K562 (cell line): ENCODE measurements around the gene ADD3. TPM values are rescaled to one million over a fixed set of nuclear protein-coding genes. Genes with fewer than 3 reads are reported as not detected.

Experiments
- CHD1 ChIP-seq: fragments of 200-600 bp; sonication (generic); IDR thresholded peaks from one replicate; pipeline ENCODE4 v1.6.1; 2012; ENCODE audit warnings: mild to moderate bottlenecking, moderate library complexity, low read length, inconsistent platforms
- EHMT2 ChIP-seq: fragments of 450-650 bp; IDR thresholded peaks from 2 replicates; pipeline ENCODE4 v1.6.1; 2018; ENCODE audit warnings: antibody characterized with exemption
- GTF2E2 ChIP-seq: fragments of 200-800 bp; sonication (Bioruptor generic); IDR thresholded peaks from 2 replicates; pipeline ENCODE4 v1.6.1; 2016; ENCODE audit warnings: missing genetic modification characterization, missing compliant biosample characterization
- JUND ChIP-seq, 2 experiments: IDR thresholded peaks; 2 replicates in 1 of 2; 3 replicates in 1 of 2; pipeline ENCODE4 v1.6.1; 2011; ENCODE audit warnings: borderline replicate concordance in 2 of 2, low read depth in 2 of 2, low read length in 2 of 2, improper control_type of control experiment in 1 of 2, missing biosample characterization in 1 of 2, missing genetic modification characterization in 1 of 2, missing genetic modification reagents in 1 of 2
- RBM22 ChIP-seq: fragments of 200-400 bp; formaldehyde crosslinking; IDR thresholded peaks from 2 replicates; pipeline ENCODE4 v1.6.1; 2018; ENCODE audit warnings: low read length, low read depth; ENCODE audit not compliant: poor library complexity, severe bottlenecking
- SREBF2 ChIP-seq: sonication (generic); formaldehyde crosslinking; IDR thresholded peaks from 2 replicates; pipeline ENCODE4 v1.4.0; 2020; ENCODE audit warnings: mild to moderate bottlenecking, missing genetic modification reagents
- ZNF780A ChIP-seq: fragments of 250-450 bp; sonication (Bioruptor Pico); IDR thresholded peaks from 2 replicates; pipeline ENCODE4 v1.5.0; 2021; ENCODE audit warnings: mild to moderate bottlenecking
- polyA plus RNA-seq, 8 experiments: library from polyadenylated mRNA; depleted of rRNA in 4 of 8; stranded (reverse) in 5 of 8; unstranded in 3 of 8; fragments of >200 nt; fragmentation: Nextera tagmentation in 2 of 8; fragmentation: Illumina TruSeq in 1 of 8; extraction: Ambion mirVana in 2 of 8; extraction: Trizol in 1 of 8; gene quantifications; 2 replicates each; pipeline versions ENCODE4 v1.2.1 to v1.2.3, GENCODE V29; 2011 to 2014; ENCODE audit warnings: inconsistent platforms in 1 of 8, missing spikeins in 1 of 8
- total RNA-seq, 7 experiments: library from RNA; depleted of rRNA in 6 of 7; stranded (reverse); fragments of >200 nt in 6 of 7; fragmentation: Illumina TruSeq in 2 of 7; extraction: Trizol in 2 of 7; gene quantifications; 2 replicates each; pipeline versions ENCODE4 v1.2.1 to v1.2.3, GENCODE V29; 2011 to 2021; ENCODE audit warnings: low replicate concordance in 1 of 7
- TF ChIP-seq, protein P1 (sequence below): fragments of 200-800 bp; sonication (Bioruptor generic); IDR thresholded peaks from 2 replicates; pipeline ENCODE4 v1.6.1; 2016; ENCODE audit warnings: missing genetic modification characterization, missing compliant biosample characterization
- TF ChIP-seq, protein P2 (sequence below): sonication (generic); formaldehyde crosslinking; IDR thresholded peaks from 2 replicates; pipeline ENCODE4 v1.8.1; 2022; ENCODE audit warnings: missing genetic modification reagents
- TF ChIP-seq, protein P3 (sequence below): sonication (generic); formaldehyde crosslinking; IDR thresholded peaks from 2 replicates; pipeline ENCODE4 v1.8.1; 2023; ENCODE audit warnings: mild to moderate bottlenecking, missing genetic modification reagents
- TF ChIP-seq, protein P4 (sequence below), 2 experiments: fragments of 450-650 bp; conservative IDR thresholded peaks; 2 replicates each; pipeline ENCODE4 v1.6.1; 2017; ENCODE audit warnings: mild to moderate bottlenecking in 2 of 2, moderate library complexity in 2 of 2
- TF ChIP-seq, protein P5 (sequence below): fragments of 250-450 bp; sonication (Bioruptor Pico); IDR thresholded peaks from 2 replicates; pipeline ENCODE4 v1.6.1; 2021; ENCODE audit warnings: mild to moderate bottlenecking

ADD3 gene
- total and polyA plus RNA-seq, 9 of the 15 experiments (the other 6 are each of a cell fraction or from before 2014, with no cell fraction given) = 13.2 to 125 (median 31.7) TPM

DNA sequence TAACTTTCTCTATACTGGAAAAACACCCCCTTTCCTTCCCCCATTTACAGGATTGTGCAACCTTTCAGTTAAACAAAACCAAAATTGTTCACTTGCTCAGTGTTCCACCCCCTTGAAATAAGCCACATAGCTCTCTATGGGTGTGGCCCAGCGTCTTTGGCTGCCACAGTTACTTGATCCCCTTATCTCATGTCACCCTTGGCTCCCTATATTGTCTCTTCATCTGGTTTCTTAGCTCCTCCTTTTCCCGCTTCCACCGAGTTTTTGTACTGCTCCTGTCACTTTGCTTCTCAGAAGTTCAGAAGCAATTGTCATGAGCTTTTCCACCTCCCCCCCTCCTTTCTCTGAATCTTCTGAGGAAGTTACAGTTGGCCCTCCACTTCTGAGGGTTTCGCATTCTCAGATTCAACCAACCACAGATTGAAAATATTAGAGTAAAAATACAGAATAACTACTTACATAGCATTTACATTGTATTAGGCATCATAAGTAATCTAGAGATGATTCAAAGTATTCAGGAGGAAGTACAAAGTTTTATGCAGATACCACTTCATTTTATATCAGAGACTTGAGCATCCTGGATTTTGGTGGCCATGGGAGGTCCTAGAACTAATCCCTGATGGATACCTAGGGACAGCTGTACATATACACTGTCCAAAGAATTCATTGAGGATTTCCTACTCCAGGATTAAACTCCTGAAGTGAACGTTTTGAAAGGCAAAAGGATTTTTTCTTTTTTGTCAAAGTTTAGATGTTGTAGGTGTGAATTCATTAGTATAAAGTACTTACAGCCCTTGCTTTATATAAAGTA, 60.4 kb downstream of the ADD3 start (continued):
- TF ChIP-seq, protein P1, sequence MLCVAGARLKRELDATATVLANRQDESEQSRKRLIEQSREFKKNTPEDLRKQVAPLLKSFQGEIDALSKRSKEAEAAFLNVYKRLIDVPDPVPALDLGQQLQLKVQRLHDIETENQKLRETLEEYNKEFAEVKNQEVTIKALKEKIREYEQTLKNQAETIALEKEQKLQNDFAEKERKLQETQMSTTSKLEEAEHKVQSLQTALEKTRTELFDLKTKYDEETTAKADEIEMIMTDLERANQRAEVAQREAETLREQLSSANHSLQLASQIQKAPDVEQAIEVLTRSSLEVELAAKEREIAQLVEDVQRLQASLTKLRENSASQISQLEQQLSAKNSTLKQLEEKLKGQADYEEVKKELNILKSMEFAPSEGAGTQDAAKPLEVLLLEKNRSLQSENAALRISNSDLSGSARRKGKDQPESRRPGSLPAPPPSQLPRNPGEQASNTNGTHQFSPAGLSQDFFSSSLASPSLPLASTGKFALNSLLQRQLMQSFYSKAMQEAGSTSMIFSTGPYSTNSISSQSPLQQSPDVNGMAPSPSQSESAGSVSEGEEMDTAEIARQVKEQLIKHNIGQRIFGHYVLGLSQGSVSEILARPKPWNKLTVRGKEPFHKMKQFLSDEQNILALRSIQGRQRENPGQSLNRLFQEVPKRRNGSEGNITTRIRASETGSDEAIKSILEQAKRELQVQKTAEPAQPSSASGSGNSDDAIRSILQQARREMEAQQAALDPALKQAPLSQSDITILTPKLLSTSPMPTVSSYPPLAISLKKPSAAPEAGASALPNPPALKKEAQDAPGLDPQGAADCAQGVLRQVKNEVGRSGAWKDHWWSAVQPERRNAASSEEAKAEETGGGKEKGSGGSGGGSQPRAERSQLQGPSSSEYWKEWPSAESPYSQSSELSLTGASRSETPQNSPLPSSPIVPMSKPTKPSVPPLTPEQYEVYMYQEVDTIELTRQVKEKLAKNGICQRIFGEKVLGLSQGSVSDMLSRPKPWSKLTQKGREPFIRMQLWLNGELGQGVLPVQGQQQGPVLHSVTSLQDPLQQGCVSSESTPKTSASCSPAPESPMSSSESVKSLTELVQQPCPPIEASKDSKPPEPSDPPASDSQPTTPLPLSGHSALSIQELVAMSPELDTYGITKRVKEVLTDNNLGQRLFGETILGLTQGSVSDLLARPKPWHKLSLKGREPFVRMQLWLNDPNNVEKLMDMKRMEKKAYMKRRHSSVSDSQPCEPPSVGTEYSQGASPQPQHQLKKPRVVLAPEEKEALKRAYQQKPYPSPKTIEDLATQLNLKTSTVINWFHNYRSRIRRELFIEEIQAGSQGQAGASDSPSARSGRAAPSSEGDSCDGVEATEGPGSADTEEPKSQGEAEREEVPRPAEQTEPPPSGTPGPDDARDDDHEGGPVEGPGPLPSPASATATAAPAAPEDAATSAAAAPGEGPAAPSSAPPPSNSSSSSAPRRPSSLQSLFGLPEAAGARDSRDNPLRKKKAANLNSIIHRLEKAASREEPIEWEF (CRISPR knock-in tag) = no peak
- TF ChIP-seq ZNF780A (CRISPR knock-in tag) = no peak
- TF ChIP-seq, protein P2, sequence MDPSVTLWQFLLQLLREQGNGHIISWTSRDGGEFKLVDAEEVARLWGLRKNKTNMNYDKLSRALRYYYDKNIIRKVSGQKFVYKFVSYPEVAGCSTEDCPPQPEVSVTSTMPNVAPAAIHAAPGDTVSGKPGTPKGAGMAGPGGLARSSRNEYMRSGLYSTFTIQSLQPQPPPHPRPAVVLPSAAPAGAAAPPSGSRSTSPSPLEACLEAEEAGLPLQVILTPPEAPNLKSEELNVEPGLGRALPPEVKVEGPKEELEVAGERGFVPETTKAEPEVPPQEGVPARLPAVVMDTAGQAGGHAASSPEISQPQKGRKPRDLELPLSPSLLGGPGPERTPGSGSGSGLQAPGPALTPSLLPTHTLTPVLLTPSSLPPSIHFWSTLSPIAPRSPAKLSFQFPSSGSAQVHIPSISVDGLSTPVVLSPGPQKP (CRISPR knock-in tag) = no peak
- no peak for TF ChIP-seq SREBF2
- TF ChIP-seq GTF2E2 = no peak
- no peak for TF ChIP-seq RBM22
- TF ChIP-seq, protein P3, sequence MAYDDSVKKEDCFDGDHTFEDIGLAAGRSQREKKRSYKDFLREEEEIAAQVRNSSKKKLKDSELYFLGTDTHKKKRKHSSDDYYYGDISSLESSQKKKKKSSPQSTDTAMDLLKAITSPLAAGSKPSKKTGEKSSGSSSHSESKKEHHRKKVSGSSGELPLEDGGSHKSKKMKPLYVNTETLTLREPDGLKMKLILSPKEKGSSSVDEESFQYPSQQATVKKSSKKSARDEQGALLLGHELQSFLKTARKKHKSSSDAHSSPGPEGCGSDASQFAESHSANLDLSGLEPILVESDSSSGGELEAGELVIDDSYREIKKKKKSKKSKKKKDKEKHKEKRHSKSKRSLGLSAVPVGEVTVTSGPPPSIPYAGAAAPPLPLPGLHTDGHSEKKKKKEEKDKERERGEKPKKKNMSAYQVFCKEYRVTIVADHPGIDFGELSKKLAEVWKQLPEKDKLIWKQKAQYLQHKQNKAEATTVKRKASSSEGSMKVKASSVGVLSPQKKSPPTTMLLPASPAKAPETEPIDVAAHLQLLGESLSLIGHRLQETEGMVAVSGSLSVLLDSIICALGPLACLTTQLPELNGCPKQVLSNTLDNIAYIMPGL = no peak
- TF ChIP-seq, protein P4, sequence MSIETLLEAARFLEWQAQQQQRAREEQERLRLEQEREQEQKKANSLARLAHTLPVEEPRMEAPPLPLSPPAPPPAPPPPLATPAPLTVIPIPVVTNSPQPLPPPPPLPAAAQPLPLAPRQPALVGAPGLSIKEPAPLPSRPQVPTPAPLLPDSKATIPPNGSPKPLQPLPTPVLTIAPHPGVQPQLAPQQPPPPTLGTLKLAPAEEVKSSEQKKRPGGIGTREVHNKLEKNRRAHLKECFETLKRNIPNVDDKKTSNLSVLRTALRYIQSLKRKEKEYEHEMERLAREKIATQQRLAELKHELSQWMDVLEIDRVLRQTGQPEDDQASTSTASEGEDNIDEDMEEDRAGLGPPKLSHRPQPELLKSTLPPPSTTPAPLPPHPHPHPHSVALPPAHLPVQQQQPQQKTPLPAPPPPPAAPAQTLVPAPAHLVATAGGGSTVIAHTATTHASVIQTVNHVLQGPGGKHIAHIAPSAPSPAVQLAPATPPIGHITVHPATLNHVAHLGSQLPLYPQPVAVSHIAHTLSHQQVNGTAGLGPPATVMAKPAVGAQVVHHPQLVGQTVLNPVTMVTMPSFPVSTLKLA (conservative IDR thresholded peaks at IDR 0.05) = peak in 1 of 2 experiments; percentile 37; a peak in 1 of 4 replicates
- TF ChIP-seq CHD1 = no peak
- TF ChIP-seq JUND (IDR thresholded peaks at IDR 0.05; ENCODE audit: borderline replicate concordance, low read depth, low read length) = peak; percentile 37; the same call in 1 of the 2 replicates
- no peak; the same call in 2 of the 3 replicates for TF ChIP-seq JUND (tag; IDR thresholded peaks at IDR 0.05; ENCODE audit: borderline replicate concordance, low read depth, low read length)
- TF ChIP-seq, protein P5, sequence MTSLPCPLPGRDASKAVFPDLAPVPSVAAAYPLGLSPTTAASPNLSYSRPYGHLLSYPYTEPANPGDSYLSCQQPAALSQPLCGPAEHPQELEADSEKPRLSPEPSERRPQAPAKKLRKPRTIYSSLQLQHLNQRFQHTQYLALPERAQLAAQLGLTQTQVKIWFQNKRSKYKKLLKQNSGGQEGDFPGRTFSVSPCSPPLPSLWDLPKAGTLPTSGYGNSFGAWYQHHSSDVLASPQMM (CRISPR knock-in tag) = no peak
- peak; percentile 56; the same call in 1 of the 2 replicates for TF ChIP-seq EHMT2
